ENCODE data around the gene NR4A1.

DNA sequence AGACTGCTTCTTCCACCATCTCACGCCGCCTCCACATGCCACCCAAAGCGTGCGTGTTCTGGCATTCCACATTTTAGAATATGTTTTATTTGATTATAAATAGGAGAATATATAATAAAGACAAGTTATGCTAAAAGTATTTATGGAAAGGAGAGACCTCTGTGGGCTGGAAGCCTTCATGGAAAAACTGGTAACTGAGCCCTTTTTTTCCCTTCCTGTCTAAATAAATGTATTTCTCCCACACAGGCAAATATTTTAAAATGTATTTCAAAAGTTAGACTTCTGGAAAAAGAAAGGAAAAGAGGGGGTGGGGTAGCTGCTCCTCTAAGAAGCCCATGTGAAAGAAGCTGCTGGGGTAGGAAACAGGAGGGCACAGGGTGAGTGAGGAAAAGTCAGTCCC is 16.1 kb upstream of the NR4A1 start:
- TF ChIP-seq YY1 (IDR thresholded peaks at IDR 0.05; ENCODE audit: insufficient read depth, insufficient read length) (no peak), SUZ12 (IDR thresholded peaks at IDR 0.05; ENCODE audit: extremely low read depth, insufficient read depth, insufficient read length) (no peak), ZNF274 (IDR thresholded peaks at IDR 0.05; ENCODE audit: low read depth, low read length) (no peak)

Measured in NT2/D1 (cell line).